Esophagus squamous epithelium (tissue), 4 donors: ENCODE data around the gene FILIP1L.

Experiments used
- POLR2A ChIP-seq, 4 donors: fragments of 450-650 bp; IDR thresholded peaks; one replicate each; pipeline ENCODE4 v1.6.1; 2017; ENCODE audit warnings: antibody characterized with exemption in 4 of 4, mild to moderate bottlenecking in 4 of 4, moderate library complexity in 3 of 4
- TF ChIP-seq, protein P1 (sequence below), 6 experiments: fragments of 450-650 bp in 4 of 6; fragments of 200-600 bp in 2 of 6; sonication (generic) in 2 of 6; IDR thresholded peaks; one replicate each; pipeline ENCODE4 v1.5.1; 2016 to 2019; ENCODE audit warnings: antibody characterized with exemption in 6 of 6, mild to moderate bottlenecking in 4 of 6, moderate library complexity in 4 of 6

DNA sequence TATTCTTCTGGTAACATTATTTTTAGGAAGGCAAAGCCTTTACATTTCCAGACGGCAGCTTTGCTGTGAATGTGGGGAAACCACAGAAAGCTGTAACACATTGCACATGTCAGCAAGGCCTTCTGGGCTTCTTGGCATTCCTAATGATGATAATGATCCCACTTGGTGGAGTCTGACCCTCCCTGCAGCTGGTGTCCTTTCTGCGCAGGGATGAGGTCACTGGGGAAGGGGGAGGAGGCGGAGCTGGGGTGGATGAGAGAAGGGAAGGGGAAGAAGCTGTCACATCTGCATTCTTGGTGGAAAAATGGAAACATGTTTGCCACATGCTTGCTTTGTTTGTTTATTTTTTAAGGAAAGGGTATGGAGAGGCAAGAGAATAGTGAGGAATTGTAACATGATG, 68.6 kb downstream of the FILIP1L start:
- TF ChIP-seq, protein P1, sequence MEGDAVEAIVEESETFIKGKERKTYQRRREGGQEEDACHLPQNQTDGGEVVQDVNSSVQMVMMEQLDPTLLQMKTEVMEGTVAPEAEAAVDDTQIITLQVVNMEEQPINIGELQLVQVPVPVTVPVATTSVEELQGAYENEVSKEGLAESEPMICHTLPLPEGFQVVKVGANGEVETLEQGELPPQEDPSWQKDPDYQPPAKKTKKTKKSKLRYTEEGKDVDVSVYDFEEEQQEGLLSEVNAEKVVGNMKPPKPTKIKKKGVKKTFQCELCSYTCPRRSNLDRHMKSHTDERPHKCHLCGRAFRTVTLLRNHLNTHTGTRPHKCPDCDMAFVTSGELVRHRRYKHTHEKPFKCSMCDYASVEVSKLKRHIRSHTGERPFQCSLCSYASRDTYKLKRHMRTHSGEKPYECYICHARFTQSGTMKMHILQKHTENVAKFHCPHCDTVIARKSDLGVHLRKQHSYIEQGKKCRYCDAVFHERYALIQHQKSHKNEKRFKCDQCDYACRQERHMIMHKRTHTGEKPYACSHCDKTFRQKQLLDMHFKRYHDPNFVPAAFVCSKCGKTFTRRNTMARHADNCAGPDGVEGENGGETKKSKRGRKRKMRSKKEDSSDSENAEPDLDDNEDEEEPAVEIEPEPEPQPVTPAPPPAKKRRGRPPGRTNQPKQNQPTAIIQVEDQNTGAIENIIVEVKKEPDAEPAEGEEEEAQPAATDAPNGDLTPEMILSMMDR (IDR thresholded peaks at IDR 0.05) = no peak
- TF ChIP-seq POLR2A (IDR thresholded peaks at IDR 0.05) = no peak
